Breast epithelium (tissue), 4 donors: ENCODE measurements around the gene MET. TPM values are rescaled to one million over a fixed set of nuclear protein-coding genes. Genes with fewer than 3 reads are reported as not detected.
"Not testable (repeated sequence)": the region's sequence is repeated elsewhere in the genome, so short reads cannot be mapped to it uniquely, and the experiment has no call there.

Source experiments
- DNase-seq, 2 donors: peaks; one replicate each; pipeline ENCODE4 v3.0.0-alpha.2; 2019; ENCODE audit warnings: low spot score in 2 of 2
- H3K27ac ChIP-seq, 2 donors: fragments of 200-600 bp; sonication (generic) in 1 of 2; one replicate each; pipeline ENCODE4 v1.5.1; 2016 to 2019; ENCODE audit warnings: mild to moderate bottlenecking in 1 of 2
- H3K27me3 ChIP-seq, 2 donors: fragments of 200-600 bp; sonication (generic) in 1 of 2; one replicate each; pipeline versions ENCODE4 v1.5.1 to v1.6.0; 2017 to 2019; ENCODE audit warnings: control low read depth in 1 of 2, mild to moderate bottlenecking in 1 of 2
- H3K36me3 ChIP-seq: fragments of 200-600 bp; one replicate; pipeline ENCODE4 v1.5.1; 2019
- H3K4me1 ChIP-seq, 2 donors: fragments of 200-600 bp; sonication (generic); one replicate each; pipeline ENCODE4 v1.5.1; 2016 to 2019; ENCODE audit warnings: control low read depth in 1 of 2
- H3K4me3 ChIP-seq, 3 donors: fragments of 200-600 bp; sonication (generic); 1 replicate in 2 of 3; 2 replicates in 1 of 3; pipeline ENCODE4 v1.5.1; 2016 to 2019; ENCODE audit warnings: mild to moderate bottlenecking in 3 of 3, moderate library complexity in 2 of 3
- H3K9me3 ChIP-seq, 2 donors: fragments of 200-600 bp; sonication (generic) in 1 of 2; one replicate each; pipeline ENCODE4 v1.5.1; 2016 to 2019; ENCODE audit warnings: control low read depth in 1 of 2
- POLR2A ChIP-seq: fragments of 450-650 bp; IDR thresholded peaks from one replicate; pipeline ENCODE4 v1.6.1; 2016; ENCODE audit warnings: antibody characterized with exemption, mild to moderate bottlenecking, moderate library complexity
- POLR2AphosphoS5 ChIP-seq, 3 donors: sonication (generic); formaldehyde crosslinking; IDR thresholded peaks; one replicate each; pipeline ENCODE4 v1.6.1; 2017; ENCODE audit warnings: antibody characterized with exemption in 3 of 3
- intact Hi-C: fragments of 100-400 bp; cut with DNase I; formaldehyde crosslinking; loops from one replicate; pipeline ENCODE4 v1.15.1; 2023; ENCODE audit warnings: low total_unique reads
- total RNA-seq, 3 donors: library from RNA; depleted of rRNA; stranded (reverse); fragments of >200 nt; gene quantifications; one replicate each; pipeline ENCODE4 v1.1.0, GENCODE V29; 2016
- TF ChIP-seq, protein P1 (sequence below), 3 donors: fragments of 450-650 bp; IDR thresholded peaks; one replicate each; pipeline ENCODE4 v1.5.1; 2016 to 2017; ENCODE audit warnings: antibody characterized with exemption in 3 of 3, mild to moderate bottlenecking in 3 of 3, moderate library complexity in 3 of 3

The MET gene
- total RNA-seq, 3 donors from 2014 or later: 25.8 to 85.6 (median 40.6) TPM

DNA sequence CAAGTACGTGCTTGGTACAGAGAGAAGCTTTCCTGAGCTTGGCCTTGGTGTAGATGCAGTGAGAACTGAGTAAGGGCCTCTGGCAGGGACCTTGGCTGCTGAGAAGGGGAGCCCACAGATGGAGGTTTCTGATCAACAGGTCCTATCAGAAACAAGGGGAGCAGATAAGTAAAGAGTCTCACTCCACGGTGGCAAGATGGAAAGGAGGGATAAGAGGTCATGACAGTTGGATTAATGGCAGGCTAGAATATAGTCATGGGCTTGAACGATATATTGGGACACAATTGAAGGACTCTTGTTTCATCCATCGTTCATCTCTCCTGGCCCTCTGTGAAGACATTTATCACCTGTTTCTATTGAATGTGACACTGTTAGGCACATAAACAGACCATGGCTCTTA, 41.5 kb downstream of the MET start:
- H3K36me3 ChIP-seq: no peaks in the 10 kb centered on the region
- DNase-seq: no peak
- TF ChIP-seq, protein P1, sequence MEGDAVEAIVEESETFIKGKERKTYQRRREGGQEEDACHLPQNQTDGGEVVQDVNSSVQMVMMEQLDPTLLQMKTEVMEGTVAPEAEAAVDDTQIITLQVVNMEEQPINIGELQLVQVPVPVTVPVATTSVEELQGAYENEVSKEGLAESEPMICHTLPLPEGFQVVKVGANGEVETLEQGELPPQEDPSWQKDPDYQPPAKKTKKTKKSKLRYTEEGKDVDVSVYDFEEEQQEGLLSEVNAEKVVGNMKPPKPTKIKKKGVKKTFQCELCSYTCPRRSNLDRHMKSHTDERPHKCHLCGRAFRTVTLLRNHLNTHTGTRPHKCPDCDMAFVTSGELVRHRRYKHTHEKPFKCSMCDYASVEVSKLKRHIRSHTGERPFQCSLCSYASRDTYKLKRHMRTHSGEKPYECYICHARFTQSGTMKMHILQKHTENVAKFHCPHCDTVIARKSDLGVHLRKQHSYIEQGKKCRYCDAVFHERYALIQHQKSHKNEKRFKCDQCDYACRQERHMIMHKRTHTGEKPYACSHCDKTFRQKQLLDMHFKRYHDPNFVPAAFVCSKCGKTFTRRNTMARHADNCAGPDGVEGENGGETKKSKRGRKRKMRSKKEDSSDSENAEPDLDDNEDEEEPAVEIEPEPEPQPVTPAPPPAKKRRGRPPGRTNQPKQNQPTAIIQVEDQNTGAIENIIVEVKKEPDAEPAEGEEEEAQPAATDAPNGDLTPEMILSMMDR (IDR thresholded peaks at IDR 0.05): no peak
- TF ChIP-seq POLR2AphosphoS5 (IDR thresholded peaks at IDR 0.05) (no peak), POLR2A (no peak)
- no peaks in the 10 kb centered on the region for H3K27me3 ChIP-seq
- H3K4me3 ChIP-seq: no peak overlapping the region
- intact Hi-C loops: no loop called here
- no peak overlapping the region for H3K27ac ChIP-seq
- peaks cover 0 to 4% of the 10 kb centered on the region in 2 donors for H3K4me1 ChIP-seq
- H3K9me3 ChIP-seq: no peaks in the 10 kb centered on the region

DNA sequence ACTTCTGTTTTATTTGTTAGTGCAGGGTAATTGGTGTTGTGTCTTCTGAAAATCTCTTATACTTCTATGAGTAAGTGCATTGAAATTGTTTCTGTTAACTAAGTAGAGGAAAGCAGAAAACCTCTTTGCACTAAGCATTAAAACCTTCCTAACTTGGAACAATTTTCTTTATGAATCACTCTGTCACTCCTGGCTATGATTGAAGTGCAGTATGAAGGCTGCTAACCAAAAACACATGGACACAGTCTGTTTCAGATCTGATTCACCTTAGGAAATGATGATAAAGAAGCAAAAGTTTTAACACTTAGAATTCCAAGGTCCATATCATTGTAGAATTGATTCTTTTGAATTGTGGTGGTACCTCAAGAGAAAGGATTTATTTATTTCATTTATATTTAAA, 41.9 kb downstream of the MET start:
- peaks cover 0 to 4% of the 10 kb centered on the region in 2 donors for H3K4me1 ChIP-seq
- DNase-seq: no peak
- H3K27ac ChIP-seq: no peak overlapping the region
- intact Hi-C loops: no loop called here
- H3K4me3 ChIP-seq: no peak overlapping the region
- no peaks in the 10 kb centered on the region for H3K27me3 ChIP-seq
- H3K9me3 ChIP-seq: no peaks in the 10 kb centered on the region
- no peaks in the 10 kb centered on the region for H3K36me3 ChIP-seq
- TF ChIP-seq POLR2AphosphoS5 (IDR thresholded peaks at IDR 0.05) (no peak), POLR2A (no peak)
- TF ChIP-seq, protein P1 (IDR thresholded peaks at IDR 0.05): no peak

DNA sequence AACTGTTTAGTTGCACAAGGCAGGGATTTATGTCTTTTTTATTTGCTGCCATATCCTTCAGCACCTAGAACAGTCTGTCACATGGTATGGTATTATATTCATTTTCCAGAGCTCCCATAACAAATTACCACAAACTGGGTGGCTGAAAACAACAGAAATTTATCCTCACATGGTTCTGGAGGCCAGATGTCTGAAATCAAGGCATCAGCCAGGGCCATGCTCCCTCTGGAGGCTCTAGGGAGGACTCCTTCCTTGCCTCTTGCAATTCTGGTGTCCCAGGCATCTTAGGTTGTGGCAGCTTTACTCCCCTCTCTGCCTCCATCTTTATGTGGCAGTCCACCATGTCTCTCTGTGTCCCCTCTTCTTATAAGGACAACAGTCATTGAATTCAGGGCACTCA, 43.1 kb downstream of the MET start:
- no peak overlapping the region for H3K4me3 ChIP-seq
- peaks cover 0 to 4% of the 10 kb centered on the region in 2 donors for H3K4me1 ChIP-seq
- intact Hi-C loops: no loop called here
- DNase-seq: no peak
- H3K36me3 ChIP-seq: no peaks in the 10 kb centered on the region
- H3K27me3 ChIP-seq: no peaks in the 10 kb centered on the region
- H3K27ac ChIP-seq: no peak overlapping the region
- no peak for TF ChIP-seq POLR2AphosphoS5 (IDR thresholded peaks at IDR 0.05)
- TF ChIP-seq POLR2A: no peak
- TF ChIP-seq, protein P1 (IDR thresholded peaks at IDR 0.05): no peak
- H3K9me3 ChIP-seq: no peaks in the 10 kb centered on the region

DNA sequence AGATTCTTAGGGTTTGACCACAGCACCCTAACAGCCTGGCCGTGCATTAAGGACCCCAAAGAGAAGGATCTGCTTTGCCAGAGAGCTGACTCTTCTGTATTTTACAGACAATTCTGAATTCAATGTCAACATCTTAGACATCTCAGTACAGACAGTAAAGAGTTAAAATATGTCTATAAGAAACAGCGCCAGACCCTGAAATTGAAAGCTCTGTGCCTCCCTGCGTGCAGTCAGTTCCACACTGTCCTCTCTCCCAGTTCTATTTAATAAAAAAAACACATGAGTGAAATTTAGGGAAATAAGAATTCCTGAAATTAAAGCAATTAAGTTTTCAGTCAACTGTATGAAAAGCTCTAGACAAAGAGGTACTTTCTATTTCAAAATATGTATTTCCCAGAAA, 45.1 kb downstream of the MET start:
- no peak for DNase-seq
- no peaks in the 10 kb centered on the region for H3K27me3 ChIP-seq
- no peaks in the 10 kb centered on the region for H3K36me3 ChIP-seq
- H3K4me1 ChIP-seq: peaks cover 0 to 4% of the 10 kb centered on the region in 2 donors
- no peak overlapping the region for H3K4me3 ChIP-seq
- H3K9me3 ChIP-seq: no peaks in the 10 kb centered on the region
- TF ChIP-seq POLR2AphosphoS5 (IDR thresholded peaks at IDR 0.05) (no peak), POLR2A (no peak)
- TF ChIP-seq, protein P1 (IDR thresholded peaks at IDR 0.05): no peak
- H3K27ac ChIP-seq: peak overlapping the region; percentile 45 to 54
- intact Hi-C loops: no loop called here

DNA sequence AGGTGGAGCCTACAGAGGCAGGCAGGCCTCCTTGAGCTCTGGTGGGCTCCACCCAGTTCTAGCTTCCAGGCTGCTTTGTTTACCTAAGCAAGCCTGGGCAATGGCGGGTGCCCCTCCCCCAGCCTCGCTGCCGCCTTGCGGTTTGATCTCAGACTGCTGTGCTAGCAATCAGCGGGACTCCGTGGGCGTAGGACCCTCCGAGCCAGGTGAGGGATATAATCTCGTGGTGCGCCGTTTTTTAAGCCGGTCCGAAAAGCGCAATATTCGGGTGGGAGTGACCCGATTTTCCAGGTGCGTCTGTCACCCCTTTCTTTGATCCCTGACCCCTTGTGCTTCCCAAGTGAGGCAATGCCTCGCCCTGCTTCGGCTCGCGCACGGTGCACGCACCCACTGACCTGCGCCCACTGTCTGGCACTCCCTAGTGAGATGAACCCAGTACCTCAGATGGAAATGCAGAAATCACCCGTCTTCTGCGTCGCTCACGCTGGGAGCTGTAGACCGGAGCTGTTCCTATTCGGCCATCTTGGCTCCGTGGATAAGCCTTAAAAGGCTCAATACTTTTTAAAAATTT, 52.0 kb downstream of the MET start:
- H3K9me3 ChIP-seq, H3K27ac ChIP-seq, H3K27me3 ChIP-seq, H3K4me3 ChIP-seq, H3K4me1 ChIP-seq, DNase-seq, intact Hi-C loops, H3K36me3 ChIP-seq: not testable (repeated sequence)
